SK-MEL-5 (cell line): ENCODE results near the gene RAB40B. TPM values are rescaled to one million over a fixed set of nuclear protein-coding genes. Genes with fewer than 3 reads are reported as not detected.

ENCODE experiments used
- DNase-seq: peaks from one replicate; pipeline ENCODE4 v3.0.0-alpha.2; 2016; ENCODE audit warnings: low read depth, low spot score
- in situ Hi-C: cut with HindIII; loops from 2 replicates; pipeline ENCODE4 v1.10.0; 2016; ENCODE audit warnings: low sequenced_read_pairs, high pct_unique_total_duplicates, low pct_unique_long_range_greater_than_20kb
- total RNA-seq: library from RNA; depleted of rRNA; stranded (reverse); fragments of >200 nt; shearing (Covaris generic); gene quantifications from 2 replicates; pipeline ENCODE4 v1.2.3, GENCODE V29; 2014

RAB40B gene
- total RNA-seq, 1 experiment from 2014 or later: 3.5 TPM

DNA sequence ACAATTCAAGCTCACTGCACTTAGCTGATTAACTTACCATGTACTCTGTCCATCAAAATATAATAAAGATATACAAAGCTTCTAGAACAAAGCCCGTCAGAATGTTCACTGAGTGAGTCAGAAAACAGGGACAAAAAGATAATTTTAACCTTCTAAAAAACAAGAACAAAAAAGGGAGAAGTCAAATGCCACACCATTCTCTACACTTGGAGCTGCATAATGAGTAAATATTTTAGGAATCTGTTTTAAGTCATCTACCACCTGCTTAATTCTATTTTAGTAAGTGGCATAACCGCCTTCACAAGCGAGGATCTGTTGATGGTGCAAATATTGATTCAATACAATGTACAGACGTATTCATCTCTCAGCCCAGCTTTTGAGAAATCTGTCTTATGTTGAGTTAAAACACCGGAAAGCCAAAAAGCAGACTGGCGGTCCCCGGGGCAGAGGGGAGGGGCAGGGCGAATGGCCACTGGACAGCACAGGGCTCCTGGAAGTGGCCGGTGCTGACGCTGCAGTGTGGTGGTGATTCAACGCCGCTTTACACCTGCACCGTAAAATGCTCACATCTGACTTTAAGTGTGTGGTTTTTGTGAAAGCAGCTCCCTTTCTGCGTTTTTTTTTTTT is 20.1 kb downstream of the RAB40B start:
- in situ Hi-C loops: no loop called here
- DNase-seq: no peak

- DNase-seq: no peak
- in situ Hi-C loops: no loop called here
Observed at GRCh38 chr17:82677353-82677925, 21.1 kb downstream of the RAB40B start.

DNA sequence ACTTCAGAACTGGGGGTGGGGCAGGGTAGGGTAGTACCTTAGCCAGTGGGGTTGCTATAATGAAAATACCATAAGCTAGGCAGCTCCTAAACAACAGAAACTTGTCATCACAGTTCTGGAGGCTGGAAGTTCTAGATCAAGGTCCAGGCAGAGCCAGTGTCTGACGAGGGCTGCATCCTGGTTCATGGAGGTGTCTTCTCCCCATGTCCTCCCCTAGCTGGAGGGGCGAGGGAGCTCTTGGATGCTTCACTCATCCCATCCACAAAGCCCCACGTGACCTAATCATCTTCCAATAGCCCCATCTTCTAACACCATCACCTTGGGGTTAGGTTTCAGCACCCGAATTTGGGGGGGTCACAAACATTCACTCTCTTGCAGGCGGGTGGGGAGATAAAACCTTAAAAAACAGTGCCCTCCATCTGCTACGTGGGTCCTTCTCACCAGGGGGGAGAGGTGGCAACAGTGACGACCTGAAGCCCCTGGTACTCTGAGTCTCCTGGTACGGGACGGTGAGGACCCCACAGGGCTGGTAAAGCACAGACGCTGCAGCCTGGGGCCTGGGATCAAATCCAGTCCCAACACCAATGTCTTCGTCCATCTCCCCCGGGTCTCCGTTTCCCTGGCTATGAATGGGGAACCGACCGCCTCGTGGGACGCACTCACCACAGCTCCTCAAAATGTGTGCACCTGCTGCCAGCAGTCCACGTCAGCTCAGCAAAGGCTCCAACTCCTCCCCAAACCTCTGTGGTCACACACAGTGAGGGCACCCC is 22.8 kb downstream of the RAB40B start:
- DNase-seq: no peak
- in situ Hi-C loops: no loop called here

DNA sequence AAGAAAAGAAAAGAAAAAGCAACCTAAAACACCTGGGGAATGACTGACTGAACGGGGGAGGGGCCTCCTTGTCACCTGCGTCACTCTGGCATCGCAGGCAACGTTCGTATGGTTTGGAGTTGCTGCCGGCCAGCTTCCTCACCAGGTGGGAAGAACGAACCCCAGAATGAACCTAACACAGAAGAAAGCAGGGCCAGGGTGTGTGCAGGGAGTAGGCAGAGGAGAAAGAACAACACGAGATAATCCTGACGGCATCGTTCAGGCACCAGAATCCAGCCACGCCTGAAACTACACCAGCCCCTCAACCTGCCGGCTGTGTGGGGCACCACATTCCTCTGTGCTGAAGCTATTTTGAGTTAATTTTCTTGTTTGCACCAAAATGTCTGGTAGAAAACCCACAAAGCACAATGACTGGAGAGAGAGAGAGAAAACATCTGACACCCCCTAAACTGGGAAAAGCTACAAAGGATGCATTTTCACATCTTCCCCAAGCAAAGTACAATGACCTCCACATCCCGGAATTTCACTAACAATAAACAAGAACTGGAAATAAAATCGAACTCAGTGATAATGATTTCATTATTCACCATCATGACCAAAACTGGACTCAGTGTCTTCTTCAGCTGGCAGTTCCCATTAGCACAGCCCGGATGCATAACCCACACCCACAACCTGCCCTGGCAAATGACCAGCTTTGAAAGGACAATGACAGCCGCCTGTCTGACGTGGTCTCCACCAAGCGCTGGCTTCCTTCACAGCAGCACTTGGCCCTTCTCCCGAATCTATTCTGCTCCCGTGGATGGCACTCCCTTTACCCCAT is 23.6 kb downstream of the RAB40B start:
- DNase-seq: peak; percentile 28
- in situ Hi-C loops: no loop called here

- no peak for DNase-seq
- in situ Hi-C loops: no loop called here
Observed at GRCh38 chr17:82670661-82671450, 27.6 kb downstream of the RAB40B start.

DNA sequence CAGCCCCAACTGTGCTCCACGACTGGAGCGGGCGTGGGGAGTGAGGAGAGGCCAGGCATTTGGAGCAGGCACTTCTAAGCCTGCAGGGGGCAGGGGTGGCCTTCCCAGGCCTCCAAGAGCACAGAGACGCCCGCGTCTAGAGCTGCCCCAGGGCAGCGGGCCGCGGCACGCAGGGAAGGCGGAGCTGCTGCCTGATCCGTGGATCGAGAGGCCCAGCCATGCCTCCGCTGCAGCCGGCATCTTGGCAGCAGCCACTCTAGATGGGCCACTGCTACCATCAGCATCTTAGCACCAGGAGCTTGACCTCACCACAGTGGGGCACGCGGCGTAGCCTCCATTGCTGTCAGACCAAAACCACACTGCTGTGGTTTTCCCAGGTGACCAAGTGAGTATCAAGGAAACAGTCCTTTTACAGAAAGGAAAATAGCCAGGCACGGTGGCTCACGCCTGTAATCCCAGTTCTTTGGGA is 29.8 kb downstream of the RAB40B start:
- in situ Hi-C loops: no loop called here
- peak; percentile 79 for DNase-seq

GRCh38 chr17:82668024-82668630 is 30.4 kb downstream of the RAB40B start:
- DNase-seq: no peak
- in situ Hi-C loops: no loop called here

- in situ Hi-C loops: no loop called here
- DNase-seq: no peak
Observed at GRCh38 chr17:82667668-82668000, 30.9 kb downstream of the RAB40B start.

DNA sequence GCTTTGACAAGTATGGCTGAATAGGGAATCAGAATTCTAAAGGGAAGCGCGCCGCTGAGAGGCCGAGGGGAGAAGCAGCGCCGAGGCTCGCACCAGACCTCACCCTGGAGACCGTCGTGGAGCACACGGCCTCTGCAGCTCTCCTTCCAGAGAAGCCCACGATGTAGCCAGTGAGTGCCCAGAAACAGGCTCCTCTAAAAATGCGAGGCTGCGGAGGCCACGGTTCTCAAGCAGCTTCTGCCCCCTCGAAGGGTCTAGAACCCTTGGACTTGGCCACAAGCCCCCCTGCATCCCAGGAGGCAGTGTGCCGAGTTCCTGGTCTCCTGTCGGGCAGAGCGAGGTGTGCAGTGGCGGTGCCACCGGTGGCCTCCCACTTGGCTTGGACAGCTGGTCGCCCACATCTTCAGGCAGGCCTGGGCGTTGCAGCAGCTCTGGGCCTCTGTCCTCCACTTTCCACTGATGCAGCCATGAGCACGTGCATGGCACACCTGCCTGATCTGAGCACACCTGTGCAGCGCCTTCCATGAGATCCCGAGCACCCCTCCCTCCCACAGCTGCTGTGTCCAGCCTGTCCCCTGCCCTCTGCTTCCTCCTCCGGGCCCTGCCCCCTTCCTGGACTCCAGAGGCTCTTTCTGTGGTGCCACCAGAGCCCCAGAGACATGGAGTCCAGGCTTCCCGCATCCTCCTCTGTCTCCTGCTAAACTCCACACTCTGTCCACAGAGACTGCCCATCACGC is 31.4 kb downstream of the RAB40B start:
- in situ Hi-C loops: no loop called here
- DNase-seq: no peak

- DNase-seq: no peak
- in situ Hi-C loops: no loop called here
Observed at GRCh38 chr17:82665891-82666290, 32.6 kb downstream of the RAB40B start.

DNA sequence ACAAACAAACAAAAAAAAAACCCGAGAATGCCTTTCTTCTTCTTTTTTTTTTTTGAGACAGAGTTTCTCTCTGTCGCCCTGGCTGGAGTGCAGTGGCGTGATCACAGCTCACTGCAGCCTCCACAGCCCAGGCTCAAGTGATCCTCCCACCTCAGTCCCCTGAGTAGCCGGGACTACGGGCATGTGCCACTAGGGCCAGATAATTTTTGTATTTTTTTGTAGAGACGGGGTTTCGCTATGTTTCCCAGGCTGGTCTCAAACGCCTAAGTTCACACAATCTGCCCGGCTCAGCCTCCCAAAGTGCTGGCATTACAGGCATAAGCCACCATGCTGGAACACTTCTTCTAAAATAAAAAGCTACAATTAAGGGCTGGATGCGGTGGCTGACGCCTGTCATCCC is 33.3 kb downstream of the RAB40B start:
- in situ Hi-C loops: no loop called here
- DNase-seq: no peak

DNA sequence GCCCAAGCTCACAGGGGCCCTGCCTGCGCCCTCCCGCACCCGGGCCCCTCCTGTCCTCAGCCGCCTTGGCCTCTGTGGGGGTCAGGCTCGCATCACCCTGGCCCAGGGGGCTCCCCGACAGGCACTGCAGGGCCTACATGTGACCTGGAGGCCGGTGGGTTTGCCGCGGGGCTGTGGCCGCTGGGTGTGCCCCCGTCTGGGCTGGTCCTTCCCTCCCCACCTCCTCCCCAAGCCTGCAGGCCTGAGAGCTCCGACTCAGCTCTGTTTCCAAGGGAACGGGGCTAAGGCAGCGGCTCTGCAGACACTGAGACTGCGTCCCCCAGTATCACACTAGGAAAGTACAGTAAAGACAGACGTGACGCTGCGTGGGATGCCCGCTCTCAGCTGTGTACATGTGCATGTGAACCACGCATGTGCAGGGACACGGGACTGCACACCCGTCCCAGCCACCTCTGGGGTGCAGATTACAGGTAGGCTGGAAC is 33.8 kb downstream of the RAB40B start:
- in situ Hi-C loops: no loop called here

GRCh38 chr17:82664276-82664575 is 34.3 kb downstream of the RAB40B start:
- in situ Hi-C loops: no loop called here
- DNase-seq: no peak

More for the DNA sequence above, 33.8 kb downstream of the RAB40B start:
- no peak for DNase-seq

- in situ Hi-C loops: no loop called here
- DNase-seq: no peak
Observed at GRCh38 chr17:82663381-82664275, 34.9 kb downstream of the RAB40B start.

DNA sequence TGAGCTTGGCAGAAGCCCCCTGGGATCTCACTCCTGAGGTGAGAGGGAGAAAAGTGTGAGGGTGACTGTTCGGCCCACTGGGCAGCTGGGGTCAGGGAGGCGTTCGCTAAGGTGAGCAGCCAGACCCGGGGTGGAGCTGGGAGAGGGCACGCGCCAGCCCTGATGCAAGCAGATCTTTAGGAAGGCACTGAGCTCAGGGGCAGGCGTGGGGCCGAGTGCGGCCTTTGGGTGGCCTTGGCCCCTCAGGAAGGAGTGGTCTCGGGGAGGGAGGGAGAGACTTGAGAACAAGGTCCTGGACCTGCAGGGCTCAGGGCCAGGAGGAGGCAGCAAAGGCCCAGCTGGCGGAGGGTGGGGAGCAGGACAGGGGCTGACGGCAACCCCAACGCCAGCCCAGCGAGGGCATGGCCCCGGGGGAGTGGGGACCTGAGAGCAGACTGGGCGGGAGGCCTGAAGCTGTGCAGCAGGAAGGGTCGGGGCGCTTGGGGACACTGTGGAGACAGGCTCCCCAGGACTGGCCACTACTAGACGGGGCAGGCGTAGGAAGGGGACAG is 35.7 kb downstream of the RAB40B start:
- no peak for DNase-seq
- in situ Hi-C loops: no loop called here
